Measurements from ENCODE around the gene OLFML3. TPM values are rescaled to one million over a fixed set of nuclear protein-coding genes. Genes with fewer than 3 reads are reported as not detected.
"Not testable (repeated sequence)": the region's sequence is repeated elsewhere in the genome, so short reads cannot be mapped to it uniquely, and the experiment has no call there.

Gene OLFML3
- total RNA-seq, 1 experiment from 2014 or later: 171 TPM

DNA sequence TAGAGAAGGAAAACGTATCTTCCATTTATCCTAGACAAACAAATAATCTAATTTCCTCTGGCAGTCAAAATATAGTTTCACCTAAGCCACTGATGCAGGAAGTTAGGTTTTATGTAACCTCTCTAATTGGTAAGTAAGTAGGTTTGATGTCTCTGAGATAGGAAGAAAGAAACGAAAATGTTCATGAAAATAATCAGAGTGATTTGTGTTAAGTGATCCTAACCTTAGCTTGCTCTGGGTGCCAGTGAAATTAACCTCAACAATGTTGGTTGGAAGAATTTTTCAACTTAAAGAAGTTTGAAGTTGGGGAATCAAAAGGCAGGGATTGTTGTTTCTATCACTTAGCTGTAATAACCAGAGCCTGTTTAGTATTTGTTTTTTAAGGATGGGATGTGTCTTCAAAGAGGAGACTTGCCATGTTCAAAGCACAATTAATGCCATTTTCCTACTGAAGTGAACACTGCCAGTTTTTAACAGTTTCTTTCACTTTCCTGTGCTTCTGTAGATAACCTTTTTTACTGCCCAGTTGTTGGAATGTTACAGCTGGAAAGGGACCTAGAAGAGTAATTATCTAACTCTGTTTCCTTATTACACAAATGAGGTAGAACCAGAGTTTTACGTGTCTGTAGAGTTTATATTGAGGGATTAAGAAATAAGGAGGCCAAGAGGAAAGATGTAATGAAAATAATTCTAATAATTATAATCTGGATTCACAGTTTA lies 31.7 kb upstream of the OLFML3 start:
- no peak overlapping the region for H2AK5ac ChIP-seq (ENCODE audit: insufficient read length, low read length)
- H4K8ac ChIP-seq (replicated peaks; ENCODE audit: insufficient read length, low read depth, low read length): no peak overlapping the region
- H3K36me3 Mint-ChIP-seq (ENCODE audit: insufficient read depth in 1 of 3, low read depth in 3 of 3): peaks cover 5 to 15% (median 9%) of the 10 kb centered on the region in 3 experiments; a peak in 6 of 7 replicates
- H3K79me1 ChIP-seq (ENCODE audit: insufficient read depth, low read depth, low read length, poor library complexity, severe bottlenecking): peaks cover 9% of the 10 kb centered on the region
- no peak overlapping the region for H3K9ac ChIP-seq (ENCODE audit: extremely low read depth, insufficient read length, low read length)
- WGBS (ENCODE audit: extremely low coverage, insufficient read length, low lambda C conversion rate): no CpG with 5 or more reads among the region's 3 CpGs
- H3K9me3 Mint-ChIP-seq: no peaks in the 10 kb centered on the region
- H3K79me2 ChIP-seq (ENCODE audit: insufficient read depth, low read length): no peaks in the 10 kb centered on the region; the same call in 1 of the 2 replicates
- no peak overlapping the region for H3K4me2 ChIP-seq (ENCODE audit: insufficient read depth, insufficient read length, low read length)
- no peaks in the 10 kb centered on the region for H4K20me1 ChIP-seq (ENCODE audit: control insufficient read depth, insufficient read depth, insufficient read length)
- TF ChIP-seq CTCF (conservative IDR thresholded peaks at IDR 0.05): no peak
- H3K4me1 ChIP-seq (ENCODE audit: insufficient read depth, low read length): peaks cover 3% of the 10 kb centered on the region; the same call in 1 of the 2 replicates
- H3T11ph ChIP-seq (ENCODE audit: low read length): no peak overlapping the region
- 0 out of 7 replicates have a peak overlapping the region, but pooled peaks of 1 of the 3 experiments have one; percentile 14 for H3K27ac Mint-ChIP-seq
- no peak overlapping the region for H2BK12ac ChIP-seq (ENCODE audit: insufficient read length, low read depth, low read length)
- no peak overlapping the region for H2BK5ac ChIP-seq (ENCODE audit: insufficient read length, low read length)
- H3K9me3 ChIP-seq (ENCODE audit: control insufficient read depth, low read depth, low read length): no peaks in the 10 kb centered on the region
- H3K4ac ChIP-seq (ENCODE audit: low read depth, low read length): no peak overlapping the region
- H2BK15ac ChIP-seq (ENCODE audit: low read depth, low read length): no peak overlapping the region
- no peak overlapping the region for H2BK120ac ChIP-seq (ENCODE audit: low read depth, low read length, poor library complexity, severe bottlenecking)
- no peak overlapping the region for H3K56ac ChIP-seq (ENCODE audit: insufficient read length, low read depth, low read length)
- DNase-seq: no peak
- no peak overlapping the region for H4K91ac ChIP-seq (ENCODE audit: insufficient read length, low read depth, low read length)
- H4K5ac ChIP-seq (ENCODE audit: insufficient read length, low read depth, low read length): no peak overlapping the region
- H2AFZ ChIP-seq (ENCODE audit: low read length): no peak overlapping the region
- H3K23ac ChIP-seq (ENCODE audit: insufficient read length, low read depth, low read length): no peak overlapping the region
- no peak overlapping the region for H3K18ac ChIP-seq (ENCODE audit: insufficient read length, low read depth, low read length)
- H3K27ac ChIP-seq (ENCODE audit: insufficient read length, low read depth, low read length): no peak overlapping the region
- H3K4me3 Mint-ChIP-seq: no peak overlapping the region
- no peaks in the 10 kb centered on the region for H3K27me3 Mint-ChIP-seq (ENCODE audit: low read depth)
- H3K4me1 Mint-ChIP-seq: peaks cover 23 to 26% of the 10 kb centered on the region in 2 experiments
- H3K23me2 ChIP-seq (ENCODE audit: insufficient read length, low read depth, low read length, poor library complexity, severe bottlenecking): no peaks in the 10 kb centered on the region
- no peak overlapping the region for H3K14ac ChIP-seq (ENCODE audit: insufficient read depth, low read length)
- H3K27me3 ChIP-seq (ENCODE audit: insufficient read depth, low read length): no peaks in the 10 kb centered on the region
- H2BK20ac ChIP-seq (ENCODE audit: low read depth, low read length, poor library complexity, severe bottlenecking): no peak overlapping the region

DNA sequence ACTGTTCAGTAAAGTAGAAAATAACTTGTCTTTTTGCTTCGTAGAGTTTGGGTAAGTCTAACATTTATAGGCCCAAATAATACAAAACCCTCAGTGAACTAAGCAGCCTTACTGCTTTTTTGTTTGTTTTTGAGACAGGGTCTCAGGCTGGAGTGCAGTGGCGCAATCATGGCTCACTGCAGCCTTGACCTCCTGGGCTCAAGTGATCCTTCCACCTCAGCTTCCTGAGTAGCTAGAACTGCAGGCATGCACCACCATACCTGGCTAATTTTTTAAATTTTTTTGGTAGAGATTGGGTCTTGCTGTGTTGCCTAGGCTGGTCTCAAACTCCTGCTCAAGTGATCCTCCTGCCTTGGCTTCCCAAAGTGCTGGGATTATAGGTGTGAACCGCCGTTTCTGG lies 31.1 kb upstream of the OLFML3 start:
- not testable (repeated sequence) for H3T11ph ChIP-seq (ENCODE audit: low read length); H3K23me2 ChIP-seq (ENCODE audit: insufficient read length, low read depth, low read length, poor library complexity, severe bottlenecking); H2AFZ ChIP-seq (ENCODE audit: low read length); H4K20me1 ChIP-seq (ENCODE audit: control insufficient read depth, insufficient read depth, insufficient read length); H3K4me2 ChIP-seq (ENCODE audit: insufficient read depth, insufficient read length, low read length); H3K79me2 ChIP-seq (ENCODE audit: insufficient read depth, low read length); H3K14ac ChIP-seq (ENCODE audit: insufficient read depth, low read length); H3K4me3 Mint-ChIP-seq; H3K27me3 Mint-ChIP-seq (ENCODE audit: low read depth); H3K56ac ChIP-seq (ENCODE audit: insufficient read length, low read depth, low read length); H3K27ac ChIP-seq (ENCODE audit: insufficient read length, low read depth, low read length); H3K27me3 ChIP-seq (ENCODE audit: insufficient read depth, low read length); H2BK5ac ChIP-seq (ENCODE audit: insufficient read length, low read length); H2BK12ac ChIP-seq (ENCODE audit: insufficient read length, low read depth, low read length); H2BK120ac ChIP-seq (ENCODE audit: low read depth, low read length, poor library complexity, severe bottlenecking); H2AK5ac ChIP-seq (ENCODE audit: insufficient read length, low read length); H3K9me3 Mint-ChIP-seq; H4K8ac ChIP-seq (replicated peaks; ENCODE audit: insufficient read length, low read depth, low read length); H4K5ac ChIP-seq (ENCODE audit: insufficient read length, low read depth, low read length); H2BK15ac ChIP-seq (ENCODE audit: low read depth, low read length); H3K4me1 ChIP-seq (ENCODE audit: insufficient read depth, low read length); H3K18ac ChIP-seq (ENCODE audit: insufficient read length, low read depth, low read length); H3K9ac ChIP-seq (ENCODE audit: extremely low read depth, insufficient read length, low read length); H2BK20ac ChIP-seq (ENCODE audit: low read depth, low read length, poor library complexity, severe bottlenecking); DNase-seq; H3K4ac ChIP-seq (ENCODE audit: low read depth, low read length); H3K9me3 ChIP-seq (ENCODE audit: control insufficient read depth, low read depth, low read length); H3K23ac ChIP-seq (ENCODE audit: insufficient read length, low read depth, low read length); H3K79me1 ChIP-seq (ENCODE audit: insufficient read depth, low read depth, low read length, poor library complexity, severe bottlenecking); H4K91ac ChIP-seq (ENCODE audit: insufficient read length, low read depth, low read length); H3K27ac Mint-ChIP-seq
- Mint-ChIP-seq H3K4me1 (peaks cover 25 to 28% of the 10 kb centered on the region in 2 experiments), H3K36me3 (ENCODE audit: insufficient read depth in 1 of 3, low read depth in 3 of 3) (peaks cover 4 to 15% (median 6%) of the 10 kb centered on the region in 3 experiments; a peak in 6 of 7 replicates)
- WGBS (ENCODE audit: extremely low coverage, insufficient read length, low lambda C conversion rate): no CpG with 5 or more reads among the region's 4 CpGs

Data from H9 (cell line).